ENCODE data around the gene NR4A1. TPM values are rescaled to one million over a fixed set of nuclear protein-coding genes. Genes with fewer than 3 reads are reported as not detected.

Gene NR4A1
- total RNA-seq, 3 donors from 2014 or later = 16.2 to 123 (median 44.6) TPM

DNA sequence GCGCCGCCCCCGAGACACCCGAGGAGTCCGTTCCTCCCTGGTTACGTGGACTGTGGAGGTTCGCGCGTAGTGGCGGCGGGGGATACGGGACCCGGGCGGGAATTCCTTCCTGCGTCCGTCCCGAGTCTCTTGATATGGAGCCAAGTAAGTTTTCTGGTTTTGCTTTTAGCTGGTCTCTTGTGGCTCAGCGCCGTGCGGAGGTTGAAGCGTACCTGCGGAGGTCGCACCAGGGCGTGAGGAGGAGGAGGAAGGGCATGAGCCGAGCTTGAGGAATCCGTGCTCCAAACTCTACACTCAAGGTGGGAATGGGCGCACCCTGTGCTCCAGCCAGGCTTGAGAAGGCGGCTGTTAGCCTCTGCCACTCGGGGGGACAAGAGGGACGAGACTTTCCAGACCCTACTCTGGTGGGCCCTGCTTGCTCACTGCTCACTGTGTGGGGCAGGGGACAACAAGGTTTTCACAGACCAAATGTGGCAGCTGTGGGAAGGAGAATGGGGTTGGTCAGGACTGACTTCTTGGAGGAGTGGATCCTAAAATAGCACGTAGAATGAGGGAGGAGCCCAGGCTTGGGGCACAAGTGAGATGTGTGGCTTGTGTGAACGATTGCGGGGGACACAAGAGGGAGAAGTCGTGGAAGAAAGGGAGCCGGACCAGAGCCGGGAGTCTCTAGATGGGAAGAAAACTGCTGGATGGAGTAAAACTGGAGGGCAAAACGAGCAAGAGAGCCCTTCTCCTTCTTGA, 19.1 kb downstream of the NR4A1 start:
- intact Hi-C loops (cut with DNase I, micrococcal nuclease) = no loop called here
- peak; percentile 48 for ATAC-seq
- Histone ChIP-seq H3K9me3 (no peaks in the 10 kb centered on the region), H3K4me1 (ENCODE audit: low read depth) (peaks cover 15% of the 10 kb centered on the region), H3K4me3 (peak overlapping the region; percentile 84), H3K36me3 (ENCODE audit: low read depth) (no peaks in the 10 kb centered on the region)
- DNase-seq = no peak
- TF ChIP-seq, protein P1, sequence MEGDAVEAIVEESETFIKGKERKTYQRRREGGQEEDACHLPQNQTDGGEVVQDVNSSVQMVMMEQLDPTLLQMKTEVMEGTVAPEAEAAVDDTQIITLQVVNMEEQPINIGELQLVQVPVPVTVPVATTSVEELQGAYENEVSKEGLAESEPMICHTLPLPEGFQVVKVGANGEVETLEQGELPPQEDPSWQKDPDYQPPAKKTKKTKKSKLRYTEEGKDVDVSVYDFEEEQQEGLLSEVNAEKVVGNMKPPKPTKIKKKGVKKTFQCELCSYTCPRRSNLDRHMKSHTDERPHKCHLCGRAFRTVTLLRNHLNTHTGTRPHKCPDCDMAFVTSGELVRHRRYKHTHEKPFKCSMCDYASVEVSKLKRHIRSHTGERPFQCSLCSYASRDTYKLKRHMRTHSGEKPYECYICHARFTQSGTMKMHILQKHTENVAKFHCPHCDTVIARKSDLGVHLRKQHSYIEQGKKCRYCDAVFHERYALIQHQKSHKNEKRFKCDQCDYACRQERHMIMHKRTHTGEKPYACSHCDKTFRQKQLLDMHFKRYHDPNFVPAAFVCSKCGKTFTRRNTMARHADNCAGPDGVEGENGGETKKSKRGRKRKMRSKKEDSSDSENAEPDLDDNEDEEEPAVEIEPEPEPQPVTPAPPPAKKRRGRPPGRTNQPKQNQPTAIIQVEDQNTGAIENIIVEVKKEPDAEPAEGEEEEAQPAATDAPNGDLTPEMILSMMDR (IDR thresholded peaks at IDR 0.05) = no peak

DNA sequence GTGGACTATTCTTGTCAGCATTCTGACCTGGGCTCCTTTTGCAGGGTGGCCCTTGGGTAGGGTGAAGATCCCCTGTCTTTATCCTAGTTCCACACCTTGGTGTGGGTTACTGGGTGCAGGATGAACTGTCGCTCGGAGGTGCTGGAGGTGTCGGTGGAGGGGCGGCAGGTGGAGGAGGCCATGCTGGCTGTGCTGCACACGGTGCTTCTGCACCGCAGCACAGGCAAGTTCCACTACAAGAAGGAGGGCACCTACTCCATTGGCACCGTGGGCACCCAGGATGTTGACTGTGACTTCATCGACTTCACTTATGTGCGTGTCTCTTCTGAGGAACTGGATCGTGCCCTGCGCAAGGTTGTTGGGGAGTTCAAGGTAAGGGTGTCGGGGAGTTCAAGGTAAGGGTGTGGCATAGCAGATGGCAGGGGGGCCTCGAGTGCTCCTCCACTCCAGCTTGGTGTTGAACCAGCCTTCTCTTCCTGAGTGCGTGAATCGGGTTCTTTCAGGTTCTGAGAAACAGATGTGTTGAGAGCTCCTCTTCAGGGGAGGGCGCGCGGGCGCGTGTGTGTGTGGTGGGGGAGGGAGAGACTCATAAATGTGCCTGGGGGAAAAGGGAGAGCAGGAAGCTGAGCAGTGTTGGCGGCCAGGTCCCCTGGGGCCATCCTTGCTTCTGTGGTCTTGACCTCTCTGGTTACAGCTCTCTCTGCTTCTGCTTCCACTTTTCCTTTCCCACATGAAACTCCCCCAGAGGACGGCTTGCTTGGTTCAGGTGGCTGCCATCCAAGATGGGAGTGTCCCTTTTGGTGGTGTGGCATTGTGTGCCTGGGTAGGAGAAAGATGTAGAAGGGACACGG, 22.5 kb downstream of the NR4A1 start:
- no peaks in the 10 kb centered on the region for H3K9me3 ChIP-seq
- TF ChIP-seq, protein P1 (IDR thresholded peaks at IDR 0.05) = no peak
- no peak overlapping the region for H3K4me3 ChIP-seq
- no peaks in the 10 kb centered on the region for H3K36me3 ChIP-seq (ENCODE audit: low read depth)
- no peak for DNase-seq
- peaks cover 15% of the 10 kb centered on the region for H3K4me1 ChIP-seq (ENCODE audit: low read depth)
- intact Hi-C loops (cut with DNase I, micrococcal nuclease) = no loop called here
- no peak for ATAC-seq

DNA sequence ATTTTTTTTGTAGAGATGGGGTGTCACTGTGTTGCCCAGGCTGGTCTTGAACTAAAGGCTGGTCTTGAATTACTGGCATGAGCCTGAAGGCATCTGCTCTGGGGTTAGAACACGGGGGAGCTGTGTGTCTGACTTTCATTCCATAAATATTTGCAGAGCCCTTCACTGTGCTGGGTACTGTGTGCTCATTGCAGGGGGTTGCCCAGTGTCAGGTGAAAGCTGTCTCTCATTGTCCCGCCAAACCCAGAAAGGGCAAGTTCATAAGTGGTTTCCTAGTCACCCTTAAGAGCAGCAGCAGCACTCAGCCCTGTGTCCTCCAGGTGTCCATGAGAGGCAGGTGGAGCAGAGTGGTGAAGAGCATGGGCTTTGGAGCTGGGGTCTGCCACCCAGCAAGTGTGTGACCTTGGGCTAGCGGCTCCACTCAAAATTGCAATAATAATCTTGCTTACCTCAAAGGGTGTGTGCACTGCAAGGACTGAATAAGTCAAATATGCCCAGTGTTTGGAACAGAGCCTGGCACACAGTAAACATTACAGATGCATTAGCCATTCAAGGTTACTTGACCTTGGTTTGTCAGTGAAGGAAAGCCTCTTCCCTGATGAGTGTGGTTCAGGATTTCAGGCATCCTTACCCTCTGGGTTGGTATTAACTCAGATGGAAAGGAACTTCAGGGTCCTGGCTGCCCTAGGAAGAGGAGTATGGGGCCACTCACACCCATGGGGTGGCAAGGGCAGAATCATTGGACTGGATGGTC, 23.9 kb downstream of the NR4A1 start:
- H3K36me3 ChIP-seq (ENCODE audit: low read depth) = no peaks in the 10 kb centered on the region
- no peaks in the 10 kb centered on the region for H3K9me3 ChIP-seq
- TF ChIP-seq, protein P1 (IDR thresholded peaks at IDR 0.05) = no peak
- DNase-seq = no peak
- no peak for ATAC-seq
- H3K4me3 ChIP-seq = no peak overlapping the region
- intact Hi-C loops (cut with DNase I, micrococcal nuclease) = no loop called here
- peaks cover 15% of the 10 kb centered on the region for H3K4me1 ChIP-seq (ENCODE audit: low read depth)

DNA sequence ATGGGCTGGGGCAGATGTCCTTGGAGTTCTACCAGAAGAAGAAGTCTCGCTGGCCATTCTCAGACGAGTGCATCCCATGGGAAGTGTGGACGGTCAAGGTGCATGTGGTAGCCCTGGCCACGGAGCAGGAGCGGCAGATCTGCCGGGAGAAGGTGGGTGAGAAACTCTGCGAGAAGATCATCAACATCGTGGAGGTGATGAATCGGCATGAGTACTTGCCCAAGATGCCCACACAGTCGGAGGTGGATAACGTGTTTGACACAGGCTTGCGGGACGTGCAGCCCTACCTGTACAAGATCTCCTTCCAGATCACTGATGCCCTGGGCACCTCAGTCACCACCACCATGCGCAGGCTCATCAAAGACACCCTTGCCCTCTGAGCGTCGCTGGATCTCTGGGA, 25.6 kb downstream of the NR4A1 start:
- intact Hi-C loops (cut with DNase I, micrococcal nuclease) = no loop called here
- H3K4me1 ChIP-seq (ENCODE audit: low read depth) = peaks cover 4% of the 10 kb centered on the region
- no peaks in the 10 kb centered on the region for H3K9me3 ChIP-seq
- no peak for DNase-seq
- ATAC-seq = no peak
- H3K4me3 ChIP-seq = no peak overlapping the region
- H3K36me3 ChIP-seq (ENCODE audit: low read depth) = no peaks in the 10 kb centered on the region
- TF ChIP-seq, protein P1 (IDR thresholded peaks at IDR 0.05) = no peak

DNA sequence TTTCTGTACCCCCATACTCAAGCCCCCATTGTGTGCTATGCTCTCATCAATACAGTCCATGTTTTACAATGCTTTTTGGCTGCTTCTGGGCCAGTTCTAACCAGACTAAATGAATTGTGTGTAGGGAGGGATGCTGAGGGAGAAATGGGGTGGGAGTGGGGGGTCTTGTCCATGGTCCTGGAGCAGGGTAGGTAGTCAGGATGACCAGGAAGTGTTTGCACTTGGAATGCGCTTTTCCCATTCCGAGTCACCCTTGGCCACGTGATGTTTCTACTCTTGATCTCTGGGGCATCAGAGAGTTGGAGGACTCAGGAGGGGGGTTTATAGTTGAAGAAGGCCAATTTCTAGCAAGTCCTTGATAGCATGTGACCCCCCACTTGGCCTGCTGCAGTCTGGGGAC, 27.0 kb downstream of the NR4A1 start:
- no peak for DNase-seq

More for the DNA sequence above, 27.0 kb downstream of the NR4A1 start:
- Histone ChIP-seq H3K4me1 (ENCODE audit: low read depth) (peaks cover 4% of the 10 kb centered on the region), H3K4me3 (no peak overlapping the region), H3K9me3 (no peaks in the 10 kb centered on the region), H3K36me3 (ENCODE audit: low read depth) (no peaks in the 10 kb centered on the region)
- TF ChIP-seq, protein P1 (IDR thresholded peaks at IDR 0.05) = no peak
- intact Hi-C loops (cut with DNase I, micrococcal nuclease) = no loop called here
- ATAC-seq = no peak

Measured in mucosa of descending colon (tissue), 3 donors.